ENCODE results near the gene CANX.

DNA sequence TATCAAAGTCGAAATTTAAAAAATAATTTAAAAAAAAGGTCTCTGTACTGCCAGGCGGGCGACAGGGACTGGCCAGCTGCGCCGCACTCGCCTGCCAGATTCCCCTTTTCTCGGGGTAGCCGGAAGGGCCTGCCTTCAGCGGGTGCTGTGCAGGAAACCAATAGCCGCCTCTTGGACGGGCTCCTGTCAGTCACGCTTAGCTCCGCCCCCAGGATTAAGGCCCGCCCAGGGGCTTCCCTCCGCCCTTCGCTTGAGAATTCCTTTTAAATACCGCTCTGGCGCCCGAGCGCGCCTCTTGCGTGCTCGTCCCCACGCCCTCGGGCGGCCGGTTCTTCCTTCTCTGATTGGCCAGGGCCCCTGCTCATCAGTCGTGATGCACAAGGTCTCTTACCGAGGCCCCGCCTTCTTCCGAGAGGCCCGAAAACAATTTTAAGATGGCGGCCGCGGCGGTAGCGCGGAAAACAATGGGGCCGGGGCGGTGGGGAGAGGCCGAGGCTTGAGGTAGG lies 33.7 kb downstream of the CANX start, which contains the start of gene MAML1:
- TF ChIP-seq POLR2A (IDR thresholded peaks at IDR 0.05) = peak; percentile 45
- no peak for TF ChIP-seq EP300 (IDR thresholded peaks at IDR 0.05)

All from ovary (tissue), 1 donor.